8988T (cell line): ENCODE measurements around the gene EFNA5.

ENCODE experiments used
- DNase-seq: peaks from one replicate; pipeline ENCODE4 v3.0.0; 2011

Gene EFNA5

DNA sequence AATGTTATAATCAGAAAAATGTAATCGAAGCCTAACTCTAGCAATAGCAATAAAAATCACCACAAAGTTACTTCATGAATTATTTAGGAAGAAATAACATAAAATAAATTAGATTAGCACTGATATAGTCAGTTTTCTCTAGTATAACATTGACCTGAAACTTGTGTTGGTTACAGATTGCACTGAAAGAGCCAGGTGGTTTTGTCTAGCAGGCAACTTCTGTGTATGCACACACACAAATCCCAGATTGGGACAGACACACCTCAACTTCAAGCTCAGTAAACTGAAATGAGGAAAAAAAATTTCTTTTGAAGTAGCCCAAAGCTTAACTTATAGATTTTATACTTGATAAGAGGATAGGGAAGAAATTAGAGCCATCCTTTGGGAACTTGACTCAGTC, 129.3 kb downstream of the EFNA5 start:
- DNase-seq: no peak

DNA sequence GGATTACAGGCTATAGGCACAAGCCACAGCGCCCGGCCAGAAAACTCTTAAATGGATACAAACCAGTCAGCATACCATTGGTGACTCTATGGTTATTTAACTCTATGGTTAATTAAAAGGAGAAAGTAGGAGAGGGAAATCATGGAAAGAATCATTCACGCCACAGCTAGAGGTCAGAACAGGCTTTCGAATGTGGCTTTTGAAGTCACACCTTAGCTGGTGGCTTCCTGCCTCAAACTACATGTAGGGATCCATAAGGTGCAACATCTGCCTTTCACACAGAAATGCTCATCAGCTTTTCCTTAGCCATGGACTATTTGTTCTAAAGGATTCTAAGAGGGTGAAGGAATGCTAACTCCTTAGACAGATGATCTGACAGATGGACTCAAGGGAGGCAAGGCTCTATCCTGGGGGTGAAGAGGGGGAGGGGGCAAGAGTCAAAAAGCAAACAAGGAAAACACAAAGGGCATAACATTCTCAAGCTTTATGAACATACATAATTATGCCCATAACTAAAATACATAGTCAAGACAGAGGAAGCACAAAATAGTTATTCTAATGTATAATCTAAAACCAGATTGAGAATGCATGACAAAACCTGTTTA, 130.9 kb downstream of the EFNA5 start:
- DNase-seq: no peak

- no peak for DNase-seq
These were observed 131.8 kb downstream of the EFNA5 start for GRCh38 chr5:107538805-107539445.

GRCh38 chr5:107538331-107538730, 132.4 kb downstream of the EFNA5 start:
- no peak for DNase-seq

GRCh38 chr5:107535849-107536248, 134.9 kb downstream of the EFNA5 start:
- DNase-seq: no peak

DNA sequence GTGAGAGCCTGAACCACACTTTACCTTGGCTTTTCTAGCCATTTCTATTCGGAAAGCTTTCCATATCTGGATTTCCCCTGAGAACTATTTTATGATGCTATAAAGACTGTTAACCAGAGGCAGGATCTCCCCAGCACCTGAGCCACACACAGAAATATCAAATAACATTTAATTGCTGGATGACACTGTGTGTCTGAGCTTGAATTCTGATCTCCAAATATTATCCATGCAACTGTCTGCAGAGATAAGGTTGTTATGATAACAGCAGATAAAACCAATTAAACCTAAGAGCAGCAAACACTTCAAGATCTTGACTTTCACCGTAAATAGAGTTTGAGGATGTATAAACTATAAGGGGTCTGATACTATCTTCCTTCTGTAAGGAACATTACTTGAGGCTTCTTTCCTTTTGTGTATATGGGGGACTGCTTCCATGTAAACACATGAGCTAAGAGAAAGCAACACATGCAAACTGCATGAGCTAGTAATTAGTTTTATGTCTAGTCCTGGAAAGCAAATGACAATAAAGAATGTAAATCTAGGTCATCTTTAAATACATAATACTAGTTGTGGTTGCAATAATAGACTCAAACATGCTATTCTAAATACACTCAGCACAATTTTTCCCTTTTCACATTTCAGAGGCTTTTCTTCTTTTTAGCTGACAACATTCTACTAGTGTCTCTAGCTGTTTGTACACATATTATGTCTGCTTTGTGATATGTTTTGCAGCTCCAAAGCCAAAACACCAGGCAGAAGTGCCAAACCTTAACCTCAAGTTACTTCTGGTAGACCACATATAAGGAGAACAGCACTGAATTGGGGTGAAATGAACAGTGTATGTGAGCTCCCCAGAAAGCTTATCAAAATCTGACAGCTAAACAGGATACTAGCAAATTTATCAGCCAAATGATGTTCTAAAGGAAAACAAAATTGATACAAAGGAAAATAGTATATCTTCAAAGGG, 136.5 kb downstream of the EFNA5 start:
- no peak for DNase-seq

GRCh38 chr5:107532916-107533315, 137.8 kb downstream of the EFNA5 start:
- DNase-seq: no peak

- DNase-seq: no peak
These were observed 138.4 kb downstream of the EFNA5 start for GRCh38 chr5:107532169-107532878.

DNA sequence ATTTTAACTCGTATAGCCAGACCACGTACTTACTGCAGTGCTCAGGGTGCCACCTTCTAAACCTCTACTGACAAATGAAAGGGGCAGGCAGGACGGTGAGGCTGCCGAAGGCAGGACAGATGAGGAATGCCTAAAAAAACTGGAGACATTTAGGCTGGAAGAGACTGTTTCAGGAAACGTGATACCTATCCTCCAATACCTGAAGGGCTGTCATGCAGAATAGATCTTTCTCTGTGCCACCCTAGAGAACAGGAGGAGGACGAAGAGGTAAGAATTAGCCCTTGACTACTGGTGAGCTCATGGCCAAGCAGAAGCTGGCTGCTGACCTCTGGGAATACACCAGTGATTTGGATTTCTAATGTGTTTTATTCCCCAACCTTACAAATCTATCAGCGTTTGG, 139.4 kb downstream of the EFNA5 start:
- no peak for DNase-seq

- DNase-seq: no peak
These were observed 141.1 kb downstream of the EFNA5 start for GRCh38 chr5:107529618-107530017.

DNA sequence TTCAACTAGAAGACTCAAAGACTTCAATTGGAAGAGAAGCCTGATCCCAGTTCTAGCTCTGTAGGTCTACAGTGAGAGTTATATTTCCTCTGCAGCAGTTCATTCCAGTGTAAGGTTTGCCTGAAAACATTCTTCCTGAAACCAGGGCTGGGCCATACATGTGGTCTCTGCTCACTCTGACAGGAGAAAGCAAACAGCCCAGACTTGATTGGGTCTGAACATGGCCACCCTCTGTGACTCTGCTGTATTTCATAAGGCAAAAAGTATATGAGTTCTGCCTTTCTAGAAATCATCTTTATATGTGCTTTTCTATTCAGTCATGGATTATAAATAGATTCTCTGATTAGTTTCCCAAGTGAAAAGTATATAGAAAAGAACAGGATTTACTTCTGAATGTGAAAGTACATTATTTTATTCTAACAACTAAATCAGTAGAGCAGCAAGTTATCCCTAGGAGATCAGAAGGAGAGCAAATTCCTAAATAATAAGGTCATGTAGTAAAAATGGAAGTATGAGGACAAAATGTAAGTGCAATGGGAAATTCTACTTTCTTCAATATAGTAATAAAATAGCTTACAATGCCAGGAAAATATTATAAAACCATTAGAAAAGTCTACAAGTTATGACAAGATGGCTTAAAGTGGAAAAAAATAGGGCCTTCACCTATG, 144.3 kb downstream of the EFNA5 start:
- DNase-seq: no peak

- DNase-seq: no peak
These were observed 146.6 kb downstream of the EFNA5 start for GRCh38 chr5:107524111-107524510.

- no peak for DNase-seq
These were observed 147.6 kb downstream of the EFNA5 start for GRCh38 chr5:107523029-107523680.

DNA sequence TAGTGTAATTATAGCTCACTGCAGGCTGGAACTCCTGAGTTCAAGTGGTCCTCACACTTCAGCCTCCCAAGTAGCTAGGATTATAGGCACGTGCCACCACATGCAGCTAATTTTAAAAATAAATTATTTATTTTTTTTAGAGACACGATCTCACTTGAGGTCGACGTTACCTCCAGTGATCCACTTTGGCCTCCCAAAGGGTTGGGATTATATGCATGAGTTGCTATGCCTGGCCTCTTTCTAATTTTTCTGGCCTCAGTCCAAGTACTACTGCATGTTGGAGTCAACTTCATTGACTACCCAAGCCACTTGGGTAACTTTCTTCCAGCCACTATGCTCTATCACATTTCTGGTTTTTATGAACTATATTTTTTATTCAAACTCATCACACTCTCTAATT, 148.3 kb downstream of the EFNA5 start:
- no peak for DNase-seq

DNA sequence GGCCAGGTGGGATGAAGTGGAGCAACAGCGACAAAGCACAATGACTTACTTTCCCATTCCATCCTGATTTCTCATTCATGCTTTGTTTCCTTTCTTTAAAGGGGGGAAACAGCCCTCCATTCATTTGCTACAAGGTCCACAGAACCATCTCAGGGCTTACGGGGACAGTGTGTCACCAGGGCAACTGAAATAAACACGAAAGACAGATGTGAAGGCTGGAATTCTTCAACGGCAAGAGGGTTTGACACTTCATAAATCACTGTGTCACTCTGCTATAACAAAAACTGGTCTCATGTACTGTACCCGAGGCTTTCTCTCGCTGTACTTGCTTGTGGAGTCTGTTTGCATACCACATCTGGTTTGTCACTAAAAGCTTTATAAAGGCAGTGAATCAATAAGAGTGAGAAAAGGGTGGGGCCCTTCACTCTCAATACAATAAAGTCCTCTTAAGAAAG, 150.8 kb downstream of the EFNA5 start:
- DNase-seq: no peak

- DNase-seq: no peak
These were observed 152.1 kb downstream of the EFNA5 start for GRCh38 chr5:107518616-107519015.

- DNase-seq: no peak
These were observed 152.5 kb downstream of the EFNA5 start for GRCh38 chr5:107518190-107518589.

DNA sequence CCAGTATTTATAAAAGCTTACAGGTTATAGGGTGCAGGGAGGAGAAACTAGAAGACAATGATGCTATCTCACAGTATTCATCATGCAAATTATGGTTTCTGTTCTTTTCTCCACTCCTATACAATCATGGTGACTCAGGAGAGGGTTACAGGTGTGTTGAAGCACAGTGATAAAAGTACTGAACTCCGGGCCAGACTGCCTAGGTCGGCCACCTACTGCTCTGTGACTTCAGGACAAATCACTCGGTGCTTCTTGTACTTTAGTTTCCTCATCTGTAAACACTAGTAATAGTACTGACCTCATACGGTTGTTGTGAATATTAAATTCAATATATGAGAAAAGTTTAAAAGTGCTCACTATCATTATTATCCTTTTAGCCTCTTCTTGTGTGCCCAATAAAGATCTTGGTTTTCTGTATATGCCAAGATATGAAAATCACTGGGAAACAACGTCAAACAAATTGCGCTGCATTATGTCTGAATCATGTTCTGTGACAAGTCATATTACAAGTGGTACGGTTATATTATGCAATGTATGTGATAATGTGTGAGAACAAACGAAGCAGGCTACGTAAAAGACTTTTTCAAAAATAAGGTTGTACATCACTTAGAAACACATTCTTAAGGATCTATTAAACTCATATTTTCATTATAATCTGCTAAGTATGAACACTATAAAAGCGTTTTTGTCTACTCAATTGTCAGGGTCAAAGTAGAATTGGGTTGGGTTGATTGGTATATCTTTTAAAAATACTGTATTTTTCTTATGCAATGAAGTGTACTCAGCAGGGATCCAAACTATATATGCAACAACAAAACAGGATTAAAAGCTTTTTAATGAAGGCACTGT, 153.3 kb downstream of the EFNA5 start:
- no peak for DNase-seq

DNA sequence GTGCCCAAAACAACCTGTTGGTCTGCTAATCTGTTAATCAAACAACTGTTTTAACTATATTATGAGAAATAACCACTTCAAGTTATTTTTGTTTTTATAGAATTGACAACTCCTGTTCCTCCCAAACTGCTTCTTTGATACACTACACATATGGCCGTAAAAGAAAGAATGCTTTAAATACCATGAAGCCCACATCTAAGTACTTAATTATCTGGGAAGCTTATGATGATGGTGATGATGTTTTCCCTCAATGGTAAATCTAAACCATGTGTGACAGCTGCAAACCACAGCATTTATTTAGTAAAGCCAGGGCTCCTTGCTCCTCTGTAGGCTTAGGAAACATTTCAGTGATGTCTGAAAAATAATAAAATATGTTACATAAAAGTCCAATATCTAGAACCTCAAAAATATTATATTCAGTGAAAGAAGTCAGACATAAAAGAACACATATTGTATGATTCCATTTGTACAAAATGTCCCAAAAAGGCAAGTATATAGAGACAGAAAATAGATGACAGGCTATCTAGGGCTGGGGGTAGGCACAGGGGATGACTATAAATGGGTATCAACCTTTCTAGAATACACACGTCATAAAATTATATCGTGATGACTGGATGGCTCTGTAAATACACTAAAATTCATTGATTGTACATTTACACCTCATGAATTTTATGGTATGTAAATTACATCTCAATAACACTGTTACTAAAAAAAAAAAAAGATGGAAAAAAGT, 154.1 kb downstream of the EFNA5 start:
- no peak for DNase-seq

GRCh38 chr5:107515521-107516080, 155.1 kb downstream of the EFNA5 start:
- DNase-seq: no peak
